Activated CD8-positive, alpha-beta T cell treated with anti-CD3 and anti-CD28 coated beads, Interleukin-2, amount 10 ng/mL, durations not matched to agents 7 days and 5 days (primary cell): ENCODE measurements around the gene CD6. TPM values are rescaled to one million over a fixed set of nuclear protein-coding genes. Genes with fewer than 3 reads are reported as not detected.

Experiments used
- ATAC-seq: fragments of 150-1000 bp; cut with Tn5 transposase; one replicate; pipeline ENCODE4 v1.10.0; 2021; ENCODE audit warnings: moderate library complexity
- CTCF ChIA-PET: fragments of 350-600 bp; sonication (Branson Sonifier 250); formaldehyde crosslinking; loops from one replicate; lab custom pipeline; 2021; ENCODE audit warnings: antibody characterized with exemption; lab: Charles Lee
- POLR2A ChIA-PET: fragments of 350-600 bp; sonication (Branson Sonifier 250); formaldehyde crosslinking; loops from one replicate; lab custom pipeline; 2021; ENCODE audit warnings: antibody characterized with exemption; lab: Charles Lee
- DNase-seq: peaks from one replicate; pipeline ENCODE4 v3.0.0-alpha.2; 2020
- H3K27ac Mint-ChIP-seq: one replicate; pipeline ENCODE4 v1.8.0; 2021; ENCODE audit warnings: mild to moderate bottlenecking, mixed read lengths
- H3K27me3 Mint-ChIP-seq: one replicate; pipeline ENCODE4 v1.8.0; 2021; ENCODE audit warnings: low read depth, mixed read lengths
- H3K36me3 Mint-ChIP-seq: one replicate; pipeline ENCODE4 v1.8.0; 2021; ENCODE audit warnings: low read depth, mixed read lengths
- H3K4me1 Mint-ChIP-seq: one replicate; pipeline ENCODE4 v1.8.0; 2021; ENCODE audit warnings: low read depth, mixed read lengths
- H3K4me3 Mint-ChIP-seq: one replicate; pipeline ENCODE4 v1.8.0; 2021; ENCODE audit warnings: mild to moderate bottlenecking, mixed read lengths
- H3K9me3 Mint-ChIP-seq: one replicate; pipeline ENCODE4 v1.8.0; 2022; ENCODE audit warnings: mixed read lengths; ENCODE audit not compliant: insufficient read depth
- total RNA-seq, 2 experiments: library from RNA; stranded (reverse); gene quantifications; one replicate each; pipeline ENCODE4 v1.2.3, GENCODE V29; 2021

The CD6 gene
- total RNA-seq, 2 experiments from 2014 or later, result 214 to 222 TPM

DNA sequence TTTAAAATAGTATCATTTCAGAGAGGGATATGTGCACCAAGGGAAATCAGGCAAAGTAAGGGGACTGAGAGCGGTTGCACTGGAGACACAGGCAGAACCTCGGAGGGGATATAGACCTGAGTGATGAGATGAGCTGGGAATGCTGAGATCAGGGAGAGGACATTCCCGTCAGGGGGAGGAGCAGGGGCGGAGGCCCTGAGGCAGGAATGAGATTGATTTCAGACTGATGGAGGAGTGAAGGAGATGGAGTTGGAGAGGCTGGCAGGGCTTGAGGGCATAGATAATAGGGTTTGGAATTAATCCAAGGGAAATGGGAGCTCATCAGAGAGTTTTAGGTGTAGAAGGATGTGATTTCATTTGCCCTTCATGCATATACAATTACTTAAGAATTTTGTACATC, 13.2 kb downstream of the CD6 start:
- POLR2A ChIA-PET, result interaction anchor here (0.9 to 1.7 kb wide), 5 partner anchors 20 to 69 kb away, joined by 3 to 6 read pairs (median 5); no protein-coding TSS in a partner anchor
- CTCF ChIA-PET, result interaction anchor here (1.1 to 2.4 kb wide), 4 partner anchors 17 to 96 kb away, joined by 3 to 8 read pairs (median 6); no protein-coding TSS in a partner anchor

DNA sequence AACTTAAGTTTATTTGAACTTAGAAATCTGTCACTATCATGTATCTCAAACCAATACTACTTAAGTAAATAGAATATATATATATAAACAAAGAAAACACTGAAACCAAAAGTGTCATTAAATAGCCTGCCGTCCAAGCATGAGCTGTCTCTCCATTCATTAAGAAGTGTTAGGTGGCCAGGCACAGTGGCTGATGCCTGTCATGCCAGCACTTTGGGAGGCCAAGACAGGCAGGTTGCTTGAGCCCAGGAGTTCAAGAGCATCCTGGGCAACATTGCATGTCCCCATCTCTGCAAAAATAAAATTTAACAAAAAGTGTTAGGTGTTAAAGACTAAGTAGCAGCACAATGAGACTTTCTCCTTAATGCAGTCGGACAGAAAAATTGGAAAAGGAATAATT, 14.0 kb downstream of the CD6 start:
- Mint-ChIP-seq H3K27ac (peak overlapping the region; percentile 92), H3K36me3 (peaks cover 81% of the 10 kb centered on the region), H3K4me1 (peaks cover 93% of the 10 kb centered on the region), H3K4me3 (peak overlapping the region; percentile 73), H3K27me3 (no peaks in the 10 kb centered on the region), H3K9me3 (no peaks in the 10 kb centered on the region)
- DNase-seq (no peak), ATAC-seq (no peak)
- POLR2A ChIA-PET, result interaction anchor here (0.9 to 1.7 kb wide), 6 partner anchors 19 to 95 kb away, joined by 3 to 7 read pairs (median 4); no protein-coding TSS in a partner anchor
- CTCF ChIA-PET, result interaction anchor here (1.3 to 2.4 kb wide), 6 partner anchors 19 to 126 kb away, joined by 4 to 9 read pairs (median 6); no protein-coding TSS in a partner anchor

More for the DNA sequence above, 13.2 kb downstream of the CD6 start:
- Mint-ChIP-seq H3K9me3 (no peaks in the 10 kb centered on the region), H3K36me3 (peaks cover 82% of the 10 kb centered on the region), H3K27me3 (no peaks in the 10 kb centered on the region), H3K4me3 (peak overlapping the region; percentile 67), H3K27ac (peak overlapping the region; percentile 92), H3K4me1 (peaks cover 96% of the 10 kb centered on the region)
- no peak for DNase-seq
- no peak for ATAC-seq

DNA sequence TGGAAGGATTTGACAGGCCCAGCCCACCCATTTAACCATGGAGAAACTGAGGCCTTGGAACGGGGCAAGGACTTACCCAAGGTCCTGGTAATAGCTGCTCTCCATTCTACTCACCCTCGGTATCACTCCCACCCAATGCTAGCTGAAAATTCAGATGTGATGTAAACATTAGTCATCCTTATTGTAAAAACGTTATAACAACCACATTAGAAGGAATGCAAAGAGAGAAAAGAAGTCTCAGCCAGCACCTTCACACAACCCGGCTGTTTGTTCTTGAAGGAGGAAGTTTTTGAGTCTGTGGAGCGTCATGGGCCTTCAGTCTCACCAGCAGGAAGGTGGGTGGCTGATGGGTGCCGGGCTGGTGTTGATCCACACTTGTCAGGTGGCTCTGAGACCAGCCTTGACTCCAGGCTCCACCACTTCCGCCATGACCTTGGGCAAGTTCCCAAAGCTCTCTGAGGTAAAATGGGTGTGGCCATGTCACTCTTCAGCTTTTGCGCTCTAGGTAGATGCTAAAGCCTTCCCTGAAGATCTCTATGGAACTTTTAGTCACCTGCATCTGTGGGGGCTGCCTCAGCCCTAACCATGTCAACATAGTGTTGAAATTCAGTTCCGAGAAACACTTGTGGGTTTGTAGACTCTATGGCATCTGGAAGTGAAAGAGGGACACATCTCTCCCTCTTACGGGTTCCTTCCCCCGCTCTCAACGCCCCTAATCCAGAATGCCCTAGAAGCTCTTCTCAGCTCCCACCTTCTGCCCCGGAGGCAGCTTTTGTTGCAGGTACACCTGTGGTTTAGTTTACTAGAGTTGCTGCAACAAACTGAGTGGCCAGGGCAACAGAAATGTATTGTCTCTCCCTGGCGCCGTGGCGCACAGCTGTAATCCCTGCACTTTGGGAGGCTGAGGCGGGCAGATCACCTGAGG, 14.8 kb downstream of the CD6 start:
- peak overlapping the region; percentile 92 for H3K27ac Mint-ChIP-seq
- peaks cover 90% of the 10 kb centered on the region for H3K4me1 Mint-ChIP-seq
- peaks cover 80% of the 10 kb centered on the region for H3K36me3 Mint-ChIP-seq
- H3K27me3 Mint-ChIP-seq, result no peaks in the 10 kb centered on the region
- ATAC-seq (peak; percentile 84), DNase-seq (peak; percentile 92)
- ChIA-PET CTCF (interaction anchor here (0.9 to 2.4 kb wide), 10 partner anchors 7 to 125 kb away, joined by 3 to 9 read pairs (median 4); no protein-coding TSS in a partner anchor), POLR2A (interaction anchor here (0.6 to 1.7 kb wide), 17 partner anchors 7 to 149 kb away, joined by 3 to 7 read pairs (median 3); no protein-coding TSS in a partner anchor)
- no peaks in the 10 kb centered on the region for H3K9me3 Mint-ChIP-seq
- peak overlapping the region; percentile 73 for H3K4me3 Mint-ChIP-seq

DNA sequence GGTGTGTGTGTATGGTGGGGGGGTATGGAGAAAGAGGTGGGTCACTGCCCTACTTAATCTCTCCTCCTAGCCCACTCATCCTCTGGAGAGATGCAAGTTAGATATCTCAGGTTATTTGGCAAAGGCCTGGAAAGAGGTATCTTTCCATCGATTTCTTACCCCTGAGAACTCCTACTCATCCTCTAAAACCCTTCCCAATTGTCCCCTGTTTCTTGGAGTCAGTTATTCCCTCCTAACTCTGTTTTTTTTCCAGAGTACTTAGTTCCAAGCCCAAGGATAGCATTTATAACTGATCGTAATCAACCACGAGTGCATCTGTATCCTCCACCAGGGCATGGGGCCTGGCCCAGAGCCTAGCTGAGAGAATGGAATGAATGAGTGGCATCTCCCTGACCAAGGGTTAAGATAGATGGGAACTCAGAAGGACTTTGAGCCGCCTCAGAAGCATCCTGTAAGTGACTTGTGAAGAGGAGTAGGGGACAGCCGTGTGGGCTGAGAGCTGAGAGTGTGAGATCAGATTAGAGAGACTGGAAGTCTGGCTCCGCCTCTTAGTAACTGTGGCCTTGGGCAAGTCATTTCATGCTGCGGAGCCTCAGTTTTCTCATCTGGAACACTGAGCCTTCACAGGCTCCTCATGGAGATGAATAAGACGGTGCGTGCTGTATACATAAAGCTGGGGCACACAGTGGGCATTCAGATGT, 16.2 kb downstream of the CD6 start:
- ChIA-PET POLR2A (interaction anchor here (0.7 to 1.5 kb wide), 5 partner anchors 9 to 129 kb away, joined by 3 to 7 read pairs (median 3); no protein-coding TSS in a partner anchor), CTCF (interaction anchor here (0.6 to 1.2 kb wide), 4 partner anchors 9 to 89 kb away, joined by 3 to 4 read pairs (median 3); no protein-coding TSS in a partner anchor)
- Mint-ChIP-seq H3K27ac (peak overlapping the region; percentile 92), H3K36me3 (peaks cover 73% of the 10 kb centered on the region), H3K4me3 (peak overlapping the region; percentile 38), H3K27me3 (no peaks in the 10 kb centered on the region), H3K4me1 (peaks cover 81% of the 10 kb centered on the region), H3K9me3 (no peaks in the 10 kb centered on the region)
- peak; percentile 62 for DNase-seq
- peak; percentile 41 for ATAC-seq

DNA sequence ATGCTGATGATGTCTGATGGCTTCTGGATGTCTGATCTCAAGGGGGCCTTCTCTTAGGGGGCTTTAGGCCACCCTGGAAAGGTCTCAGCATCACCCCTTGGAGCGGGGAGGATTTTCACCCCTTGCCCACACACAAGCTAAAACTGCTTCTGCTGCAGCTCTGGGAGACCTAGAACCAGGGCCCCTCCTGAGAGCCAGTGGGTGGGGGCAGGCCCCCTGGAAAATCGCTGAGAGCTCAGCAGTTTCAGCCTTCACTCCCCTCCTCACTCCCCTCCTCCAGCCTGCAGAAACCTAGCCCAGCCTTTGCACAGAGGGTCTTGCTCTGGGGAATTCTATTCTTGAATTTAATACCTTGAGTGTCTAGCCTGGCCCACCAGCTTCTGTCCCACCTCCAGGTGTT, 17.2 kb downstream of the CD6 start:
- H3K4me1 Mint-ChIP-seq, result peaks cover 81% of the 10 kb centered on the region
- ATAC-seq (no peak), DNase-seq (no peak)
- no peaks in the 10 kb centered on the region for H3K9me3 Mint-ChIP-seq
- H3K4me3 Mint-ChIP-seq, result no peak overlapping the region
- ChIA-PET POLR2A (interaction anchor here (0.7 to 1.5 kb wide), 3 partner anchors 26 to 53 kb away, joined by 3 read pairs; no protein-coding TSS in a partner anchor), CTCF (interaction anchor here (0.6 kb wide), 1 partner anchor 46 kb away, joined by 3 read pairs; no protein-coding TSS in a partner anchor)
- peaks cover 73% of the 10 kb centered on the region for H3K36me3 Mint-ChIP-seq
- peak overlapping the region; percentile 77 for H3K27ac Mint-ChIP-seq
- H3K27me3 Mint-ChIP-seq, result no peaks in the 10 kb centered on the region

DNA sequence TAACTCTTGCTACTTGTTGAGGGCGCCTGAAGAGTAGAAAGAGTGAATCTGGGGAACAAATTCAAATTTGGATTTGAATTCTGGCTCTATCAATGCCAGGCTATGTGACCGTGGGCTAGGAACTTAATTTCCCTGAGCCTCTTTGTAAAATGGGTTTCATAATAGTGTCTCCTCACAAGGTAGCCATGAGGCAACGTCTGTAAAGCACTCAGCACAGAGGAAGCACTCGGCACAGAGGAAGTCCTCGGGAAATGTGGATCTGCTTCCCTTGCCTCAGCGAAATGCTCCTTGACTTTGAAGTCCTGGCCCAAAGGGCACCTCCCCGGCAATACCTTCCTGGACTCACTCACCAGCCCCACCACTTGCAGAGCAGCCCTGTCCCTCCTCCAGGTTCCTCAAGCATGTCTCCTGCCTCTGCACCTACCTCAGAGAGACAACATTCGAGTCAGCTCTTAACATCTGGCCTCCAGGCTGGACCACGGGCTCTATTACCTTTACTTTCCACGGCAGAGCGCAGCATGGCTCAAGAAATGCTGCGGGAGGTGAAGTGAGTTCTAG, 17.7 kb downstream of the CD6 start:
- ChIA-PET POLR2A (interaction anchor here (1.5 kb wide), 2 partner anchors 37 to 53 kb away, joined by 3 read pairs; no protein-coding TSS in a partner anchor), CTCF (interaction anchor here (0.6 kb wide), 1 partner anchor 46 kb away, joined by 3 read pairs; no protein-coding TSS in a partner anchor)
- no peak for DNase-seq
- Mint-ChIP-seq H3K9me3 (no peaks in the 10 kb centered on the region), H3K4me3 (no peak overlapping the region), H3K27ac (peak overlapping the region; percentile 77), H3K36me3 (peaks cover 72% of the 10 kb centered on the region), H3K4me1 (peaks cover 81% of the 10 kb centered on the region), H3K27me3 (no peaks in the 10 kb centered on the region)
- ATAC-seq, result no peak

DNA sequence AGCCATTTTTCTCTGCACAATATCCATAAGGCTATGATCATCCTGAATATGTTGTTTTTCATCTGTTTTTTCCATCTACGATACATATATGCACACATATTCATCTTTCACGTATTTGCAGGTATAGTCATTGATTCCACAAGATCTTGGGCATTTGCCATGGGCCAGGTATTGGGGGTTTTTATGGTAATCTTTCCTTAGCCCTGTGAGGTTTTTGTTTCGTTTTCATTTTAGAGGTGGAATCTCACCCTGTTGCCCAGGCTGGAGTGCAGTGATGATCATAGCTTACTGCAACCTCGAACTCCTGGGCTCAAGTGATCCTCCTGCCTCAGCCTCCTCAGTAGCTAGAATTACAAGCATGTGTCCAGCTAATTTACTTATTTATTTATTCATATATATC, 20.0 kb downstream of the CD6 start:
- ChIA-PET POLR2A (interaction anchor here (1.0 kb wide), 1 partner anchor 121 kb away, joined by 4 read pairs; no protein-coding TSS in a partner anchor), CTCF (interaction anchor here (0.9 to 2.7 kb wide), 4 partner anchors 22 to 79 kb away, joined by 3 to 10 read pairs (median 3); no protein-coding TSS in a partner anchor)
- peak overlapping the region; percentile 71 for H3K27ac Mint-ChIP-seq
- no peaks in the 10 kb centered on the region for H3K9me3 Mint-ChIP-seq
- H3K36me3 Mint-ChIP-seq, result peaks cover 75% of the 10 kb centered on the region
- peak overlapping the region; percentile 26 for H3K4me3 Mint-ChIP-seq
- H3K4me1 Mint-ChIP-seq, result peaks cover 80% of the 10 kb centered on the region
- DNase-seq, result no peak
- no peak for ATAC-seq
- no peaks in the 10 kb centered on the region for H3K27me3 Mint-ChIP-seq

DNA sequence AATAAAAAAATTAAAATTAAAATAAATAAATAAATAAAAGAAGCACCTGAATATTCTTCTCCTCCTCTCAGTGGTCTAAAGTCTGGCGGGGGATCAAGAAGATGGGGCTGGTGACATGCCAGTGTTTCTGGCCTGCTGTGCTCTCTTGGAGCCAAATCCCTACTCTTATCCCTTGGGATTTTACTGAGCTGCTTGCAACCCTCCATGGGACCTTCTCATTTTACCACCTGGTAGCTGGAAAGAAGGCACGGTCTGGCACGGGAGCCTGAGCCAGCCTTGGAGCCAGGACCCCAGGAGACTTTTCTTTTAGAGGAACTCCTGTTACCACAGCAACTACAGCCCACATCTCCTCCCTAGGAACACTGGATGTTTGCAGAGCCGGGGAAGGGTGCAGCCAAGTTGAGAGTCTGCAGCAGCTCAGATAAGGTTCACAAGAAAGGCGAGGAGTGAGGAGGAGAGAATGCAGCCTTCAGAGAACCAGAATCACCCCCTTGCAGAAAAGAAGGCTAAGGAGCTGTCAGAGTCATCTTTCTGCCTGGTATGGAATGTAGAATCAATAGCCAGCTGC, 21.4 kb downstream of the CD6 start:
- H3K4me1 Mint-ChIP-seq, result peaks cover 70% of the 10 kb centered on the region
- DNase-seq (no peak), ATAC-seq (no peak)
- ChIA-PET CTCF (interaction anchor here (2.7 kb wide), 1 partner anchor 23 kb away, joined by 10 read pairs; no protein-coding TSS in a partner anchor), POLR2A (interaction anchor here (1.2 to 2.0 kb wide), 4 partner anchors 10 to 21 kb away, joined by 3 to 6 read pairs (median 4); no protein-coding TSS in a partner anchor)
- peaks cover 71% of the 10 kb centered on the region for H3K36me3 Mint-ChIP-seq
- H3K27me3 Mint-ChIP-seq, result no peaks in the 10 kb centered on the region
- H3K9me3 Mint-ChIP-seq, result no peaks in the 10 kb centered on the region
- H3K27ac Mint-ChIP-seq, result peak overlapping the region; percentile 64
- no peak overlapping the region for H3K4me3 Mint-ChIP-seq

DNA sequence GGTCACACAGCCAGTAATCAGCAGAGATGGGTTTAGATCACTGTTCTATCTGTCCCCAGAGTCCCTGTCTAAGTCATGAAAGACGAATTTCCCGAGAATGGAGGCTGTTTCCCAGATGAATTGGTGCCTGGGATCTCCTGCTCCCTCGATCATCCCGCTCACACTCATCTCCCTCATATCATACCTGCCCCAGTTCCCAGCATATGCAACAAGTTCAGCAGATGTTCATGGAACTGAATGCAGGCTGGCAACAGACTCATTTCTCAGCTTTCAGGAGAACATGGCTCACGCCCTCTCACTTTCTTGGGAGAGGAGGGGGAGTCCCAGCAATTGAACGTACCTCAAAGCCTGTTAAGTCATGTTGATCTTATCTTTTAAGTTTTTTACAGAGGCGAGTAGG, 22.1 kb downstream of the CD6 start:
- POLR2A ChIA-PET, result interaction anchor here (0.6 to 2.0 kb wide), 4 partner anchors 10 to 51 kb away, joined by 3 to 6 read pairs (median 4); no protein-coding TSS in a partner anchor
- peaks cover 66% of the 10 kb centered on the region for H3K4me1 Mint-ChIP-seq
- no peak for ATAC-seq

DNA sequence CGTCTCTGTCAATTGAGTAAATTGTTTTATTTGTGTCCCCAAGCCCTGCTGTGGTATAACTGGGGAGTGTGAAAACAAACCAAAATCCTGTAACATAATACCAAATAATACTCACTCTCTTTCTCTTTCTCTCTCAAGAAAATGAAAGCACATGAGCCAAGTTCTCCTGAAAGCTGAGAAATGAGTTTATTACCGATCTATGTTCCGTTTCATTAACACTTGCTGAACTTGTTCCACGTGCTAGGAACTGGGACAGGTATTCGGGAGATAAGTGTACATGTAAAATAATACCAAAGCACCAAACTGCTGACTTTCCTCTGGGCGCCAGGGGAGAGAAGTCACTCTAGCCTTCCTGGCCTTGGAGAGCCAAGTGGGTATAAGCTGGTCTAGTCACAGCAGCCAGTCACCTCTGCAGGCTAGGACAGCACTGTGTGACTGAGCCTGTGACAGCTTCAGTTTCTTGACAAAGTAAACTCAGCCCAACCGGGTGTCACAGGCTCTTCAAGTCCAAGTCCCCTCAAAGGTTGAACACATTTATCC, 23.1 kb downstream of the CD6 start:
- H3K4me1 Mint-ChIP-seq, result peaks cover 56% of the 10 kb centered on the region
- DNase-seq, result no peak
- POLR2A ChIA-PET, result interaction anchor here (0.5 to 2.0 kb wide), 4 partner anchors 20 to 79 kb away, joined by 3 to 6 read pairs (median 4); no protein-coding TSS in a partner anchor

More for the DNA sequence above, 22.1 kb downstream of the CD6 start:
- DNase-seq, result no peak
- Mint-ChIP-seq H3K36me3 (peaks cover 69% of the 10 kb centered on the region), H3K27ac (peak overlapping the region; percentile 56), H3K27me3 (no peaks in the 10 kb centered on the region), H3K9me3 (no peaks in the 10 kb centered on the region), H3K4me3 (no peak overlapping the region)
- CTCF ChIA-PET, result interaction anchor here (2.7 kb wide), 1 partner anchor 24 kb away, joined by 10 read pairs; no protein-coding TSS in a partner anchor

More for the DNA sequence above, 23.1 kb downstream of the CD6 start:
- no peaks in the 10 kb centered on the region for H3K9me3 Mint-ChIP-seq
- CTCF ChIA-PET, result interaction anchor here (1.5 kb wide), 1 partner anchor 16 kb away, joined by 5 read pairs; no protein-coding TSS in a partner anchor
- no peaks in the 10 kb centered on the region for H3K27me3 Mint-ChIP-seq
- H3K4me3 Mint-ChIP-seq, result peak overlapping the region; percentile 22
- H3K27ac Mint-ChIP-seq, result peak overlapping the region; percentile 86
- H3K36me3 Mint-ChIP-seq, result peaks cover 61% of the 10 kb centered on the region
- peak; percentile 35 for ATAC-seq
